Measurements from ENCODE around the gene ANKRD11. TPM values are rescaled to one million over a fixed set of nuclear protein-coding genes. Genes with fewer than 3 reads are reported as not detected.

Gene ANKRD11
- total RNA-seq, 2 experiments from 2014 or later = 157 to 175 TPM

DNA sequence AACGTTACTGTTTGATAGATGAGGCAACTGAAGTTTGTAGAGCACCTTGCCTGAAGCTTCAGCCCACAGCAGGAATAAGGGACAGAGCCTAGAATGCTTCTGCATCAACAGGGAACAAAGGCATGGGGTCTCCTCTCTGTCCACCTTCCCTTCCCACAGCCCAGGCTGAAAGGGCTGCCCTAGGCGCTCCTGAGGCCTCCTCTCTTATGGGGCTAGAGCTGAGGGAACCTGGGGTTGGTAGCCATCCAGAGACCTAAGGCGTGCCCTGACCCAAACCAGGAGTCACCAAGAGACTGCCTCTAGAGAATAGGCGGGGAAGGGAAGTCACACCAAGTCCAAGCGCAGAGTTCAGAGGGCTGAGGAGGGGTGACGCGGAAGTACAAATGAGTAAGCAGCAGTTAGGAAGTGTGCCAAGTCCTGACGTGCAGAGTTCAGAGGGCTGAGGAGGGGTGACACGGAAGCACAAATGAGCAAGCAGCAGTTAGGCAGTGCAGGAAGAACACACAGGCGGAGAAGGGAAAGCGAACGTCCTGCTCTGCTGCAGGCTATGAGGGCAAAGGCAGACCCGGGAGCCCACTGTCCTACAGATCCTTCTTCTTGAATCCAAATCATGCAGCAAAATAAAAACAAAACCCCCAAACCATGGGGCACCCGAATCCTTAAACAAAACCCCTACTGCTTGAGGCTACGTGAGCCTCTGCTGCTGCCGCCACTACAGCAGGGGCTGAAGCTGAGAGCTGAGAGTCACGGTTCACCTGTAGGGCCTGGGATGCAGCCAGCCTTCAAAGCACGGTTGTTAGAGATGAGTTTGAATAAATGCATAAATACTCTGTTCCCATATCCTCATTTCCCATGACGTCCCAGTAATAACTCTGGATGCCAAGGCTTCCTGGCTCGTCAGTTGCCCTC, 15.1 kb upstream of the ANKRD11 start:
- ChIA-PET POLR2A (interaction anchor here (0.9 to 2.8 kb wide), 3 partner anchors 11 to 185 kb away, joined by 5 to 15 read pairs (median 7); no protein-coding TSS in a partner anchor), CTCF (interaction anchor here (0.9 to 2.1 kb wide), 3 partner anchors 10 to 172 kb away, joined by 3 to 8 read pairs (median 3); no protein-coding TSS in a partner anchor)
- Mint-ChIP-seq H3K27ac (peak overlapping the region; percentile 90), H3K27me3 (ENCODE audit: low read depth) (no peaks in the 10 kb centered on the region), H3K4me3 (peak overlapping the region; percentile 65), H3K4me1 (ENCODE audit: low read depth) (peaks cover 32% of the 10 kb centered on the region), H3K9me3 (ENCODE audit: insufficient read depth) (no peaks in the 10 kb centered on the region), H3K36me3 (ENCODE audit: low read depth) (peaks cover 2% of the 10 kb centered on the region)
- ATAC-seq (peak; percentile 61), DNase-seq (peak; percentile 92)

DNA sequence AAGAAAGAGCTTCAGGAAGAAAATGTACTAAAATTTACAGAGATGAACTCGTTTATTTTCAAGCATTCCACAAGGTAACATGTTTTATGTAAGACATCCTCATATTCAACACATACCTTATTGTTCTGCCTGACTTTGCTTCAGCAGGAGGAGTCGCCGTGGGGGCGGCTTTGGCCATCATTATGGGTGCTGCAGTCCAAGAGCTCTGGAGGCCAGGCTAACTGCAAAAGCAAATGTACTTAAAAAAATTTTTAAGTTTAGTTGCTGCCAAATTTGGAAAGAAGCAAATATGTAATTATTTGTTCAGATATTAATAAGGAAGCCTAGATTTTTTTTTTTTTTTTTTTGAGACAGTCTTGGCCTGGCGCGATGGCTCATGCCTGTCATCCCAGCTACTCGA, 13.7 kb upstream of the ANKRD11 start:
- ATAC-seq (no peak), DNase-seq (no peak)
- no peak overlapping the region for H3K4me3 Mint-ChIP-seq
- CTCF ChIA-PET = interaction anchor here (0.7 to 2.1 kb wide), 3 partner anchors 9 to 945 kb away, joined by 3 to 8 read pairs (median 3); no protein-coding TSS in a partner anchor
- H3K4me1 Mint-ChIP-seq (ENCODE audit: low read depth) = peaks cover 28% of the 10 kb centered on the region
- H3K36me3 Mint-ChIP-seq (ENCODE audit: low read depth) = no peaks in the 10 kb centered on the region
- POLR2A ChIA-PET = interaction anchor here (1.1 to 2.8 kb wide), 2 partner anchors 13 to 15 kb away, joined by 3 to 15 read pairs; no protein-coding TSS in a partner anchor
- no peak overlapping the region for H3K27ac Mint-ChIP-seq
- H3K27me3 Mint-ChIP-seq (ENCODE audit: low read depth) = no peaks in the 10 kb centered on the region
- H3K9me3 Mint-ChIP-seq (ENCODE audit: insufficient read depth) = no peaks in the 10 kb centered on the region

DNA sequence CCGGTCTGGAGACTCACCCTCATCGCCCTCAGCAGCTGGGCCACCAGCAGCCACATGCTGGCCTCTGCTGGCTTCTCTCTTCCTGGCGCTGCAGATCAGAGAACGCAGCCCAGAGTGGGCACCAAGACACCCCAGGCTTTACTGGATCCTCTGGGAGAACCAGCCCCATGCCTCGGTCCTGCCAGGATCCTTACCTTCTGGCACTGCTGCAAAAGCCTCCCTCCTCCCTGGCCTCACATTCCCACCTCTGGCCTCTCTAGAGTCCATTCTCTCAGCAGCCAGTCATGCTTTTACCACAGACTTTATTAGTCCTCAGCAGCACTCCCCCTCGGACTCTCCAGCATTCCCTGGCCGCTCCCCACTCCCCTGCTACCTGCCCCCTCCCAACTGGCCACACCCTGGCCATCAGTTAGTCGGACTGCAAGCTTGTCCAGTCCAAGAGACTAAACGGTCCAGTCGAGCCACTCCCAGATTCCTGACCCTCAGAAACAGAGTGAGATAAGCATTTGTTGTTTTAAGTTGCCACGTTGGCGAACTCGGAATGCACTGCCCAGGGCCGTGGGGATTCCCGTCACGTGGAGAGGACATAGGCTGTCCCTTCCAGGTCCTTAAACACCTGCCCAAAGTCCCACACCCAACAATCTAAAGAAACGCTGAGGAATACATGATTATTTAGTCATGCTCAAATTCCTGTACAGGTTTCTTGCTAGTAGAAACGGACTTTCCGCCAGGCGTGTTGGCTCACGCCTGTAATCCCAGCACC, 11.9 kb upstream of the ANKRD11 start:
- ChIA-PET POLR2A (no interaction called here), CTCF (no interaction called here)
- Mint-ChIP-seq H3K36me3 (ENCODE audit: low read depth) (no peaks in the 10 kb centered on the region), H3K27ac (peak overlapping the region; percentile 22), H3K4me1 (ENCODE audit: low read depth) (peaks cover 27% of the 10 kb centered on the region), H3K9me3 (ENCODE audit: insufficient read depth) (no peaks in the 10 kb centered on the region), H3K4me3 (no peak overlapping the region), H3K27me3 (ENCODE audit: low read depth) (no peaks in the 10 kb centered on the region)
- ATAC-seq (no peak), DNase-seq (no peak)

DNA sequence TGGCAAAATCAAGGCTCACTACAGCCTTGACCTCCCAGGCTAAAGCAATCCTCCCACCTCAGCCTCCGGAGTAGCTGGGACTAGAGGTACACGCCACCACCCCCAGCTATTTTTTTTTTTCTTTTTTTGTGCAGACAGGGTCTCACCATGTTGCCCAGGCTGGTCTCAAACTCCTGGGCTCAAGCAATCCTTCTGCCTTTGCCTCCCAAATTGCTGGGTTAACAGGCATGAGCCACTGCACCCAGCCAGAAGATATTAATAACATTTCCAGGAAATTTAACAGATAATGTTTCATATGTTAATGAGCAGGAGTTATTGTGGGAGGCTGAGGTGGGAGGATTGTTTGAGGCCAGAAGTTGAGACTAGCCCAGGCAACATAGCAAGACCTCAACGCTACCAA, 9.4 kb upstream of the ANKRD11 start:
- CTCF ChIA-PET = no interaction called here
- Mint-ChIP-seq H3K27me3 (ENCODE audit: low read depth) (no peaks in the 10 kb centered on the region), H3K36me3 (ENCODE audit: low read depth) (no peaks in the 10 kb centered on the region), H3K9me3 (ENCODE audit: insufficient read depth) (no peaks in the 10 kb centered on the region), H3K4me1 (ENCODE audit: low read depth) (peaks cover 2% of the 10 kb centered on the region), H3K4me3 (no peak overlapping the region), H3K27ac (no peak overlapping the region)
- POLR2A ChIA-PET = no interaction called here
- DNase-seq (no peak), ATAC-seq (no peak)

DNA sequence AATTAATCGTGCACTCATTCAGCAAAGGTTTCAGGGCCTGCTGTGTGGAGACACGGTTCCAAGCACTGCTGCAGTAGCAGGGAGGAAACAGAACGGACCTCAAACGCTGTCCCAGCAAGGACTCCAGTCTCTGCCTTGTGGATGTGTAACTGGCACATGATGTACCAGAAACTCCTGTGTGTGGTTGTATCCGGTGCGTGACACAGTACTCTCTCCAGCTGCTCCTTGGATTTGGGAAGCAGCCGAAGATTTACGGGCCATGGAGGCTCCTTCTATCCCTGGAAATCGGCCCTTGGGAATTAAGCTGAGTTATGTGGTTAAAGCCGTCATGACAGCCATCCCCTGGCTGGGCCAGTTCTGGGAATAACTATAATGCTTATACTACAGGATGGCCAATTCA, 8.5 kb upstream of the ANKRD11 start:
- Mint-ChIP-seq H3K4me1 (ENCODE audit: low read depth) (peaks cover 4% of the 10 kb centered on the region), H3K4me3 (no peak overlapping the region), H3K36me3 (ENCODE audit: low read depth) (no peaks in the 10 kb centered on the region), H3K9me3 (ENCODE audit: insufficient read depth) (no peaks in the 10 kb centered on the region), H3K27me3 (ENCODE audit: low read depth) (no peaks in the 10 kb centered on the region), H3K27ac (no peak overlapping the region)
- CTCF ChIA-PET = no interaction called here
- DNase-seq = no peak
- POLR2A ChIA-PET = no interaction called here
- no peak for ATAC-seq

DNA sequence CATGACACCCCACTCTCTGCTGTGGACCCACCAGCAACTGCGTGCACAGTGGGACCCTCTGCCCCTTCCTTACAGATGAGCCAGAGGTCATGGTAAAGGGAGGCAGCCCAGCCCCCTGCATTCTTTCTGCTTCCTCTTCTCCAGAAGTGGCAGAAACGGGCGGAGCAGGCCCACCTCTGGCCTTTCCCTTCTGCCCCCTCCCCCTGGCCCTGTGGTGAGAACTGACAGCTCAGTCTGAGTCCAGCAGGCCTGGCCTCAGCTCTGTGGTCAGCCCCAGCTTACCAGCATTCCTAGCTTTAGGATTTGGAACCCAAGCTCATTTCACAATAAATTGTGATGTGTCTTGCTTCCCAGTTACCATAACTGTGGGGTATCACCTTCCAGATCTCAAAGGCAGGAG, 4.8 kb upstream of the ANKRD11 start:
- ChIA-PET CTCF (interaction anchor here (1.1 to 2.7 kb wide), 3 partner anchors 9 to 201 kb away, joined by 3 to 8 read pairs (median 4); partner anchors contain the start of gene SPG7), POLR2A (interaction anchor here (1.1 to 1.2 kb wide), 2 partner anchors 10 to 135 kb away, joined by 5 to 7 read pairs; no protein-coding TSS in a partner anchor)
- Mint-ChIP-seq H3K4me1 (ENCODE audit: low read depth) (peaks cover 23% of the 10 kb centered on the region), H3K36me3 (ENCODE audit: low read depth) (no peaks in the 10 kb centered on the region), H3K27me3 (ENCODE audit: low read depth) (no peaks in the 10 kb centered on the region), H3K27ac (no peak overlapping the region), H3K9me3 (ENCODE audit: insufficient read depth) (no peaks in the 10 kb centered on the region), H3K4me3 (no peak overlapping the region)
- DNase-seq (no peak), ATAC-seq (no peak)

DNA sequence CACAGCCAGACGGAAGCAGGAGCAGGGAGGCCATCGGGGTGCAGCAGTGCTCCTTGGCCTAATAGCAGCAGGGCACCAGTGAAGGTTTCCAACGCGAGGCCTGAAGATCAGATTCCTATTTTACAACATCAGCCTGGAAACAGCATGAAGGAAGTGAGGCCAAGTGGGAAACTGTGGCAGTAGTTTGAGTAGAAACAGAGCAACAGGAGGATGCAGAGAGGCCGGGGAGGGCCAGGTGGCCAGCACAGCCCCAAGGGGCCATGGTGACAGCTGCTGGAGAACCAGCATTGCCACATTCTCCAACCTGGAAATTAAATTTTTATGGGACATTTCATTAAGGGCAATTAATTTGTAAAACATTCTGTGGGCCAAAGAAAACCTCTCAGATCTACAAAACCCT, 3.4 kb upstream of the ANKRD11 start:
- peaks cover 26% of the 10 kb centered on the region for H3K4me1 Mint-ChIP-seq (ENCODE audit: low read depth)
- H3K36me3 Mint-ChIP-seq (ENCODE audit: low read depth) = no peaks in the 10 kb centered on the region
- DNase-seq = no peak
- no peak for ATAC-seq
- H3K9me3 Mint-ChIP-seq (ENCODE audit: insufficient read depth) = no peaks in the 10 kb centered on the region
- no peak overlapping the region for H3K4me3 Mint-ChIP-seq
- no peaks in the 10 kb centered on the region for H3K27me3 Mint-ChIP-seq (ENCODE audit: low read depth)
- ChIA-PET POLR2A (interaction anchor here (1.0 kb wide), 1 partner anchor 136 kb away, joined by 3 read pairs; no protein-coding TSS in a partner anchor), CTCF (interaction anchor here (1.4 kb wide), 1 partner anchor 200 kb away, joined by 3 read pairs; no protein-coding TSS in a partner anchor)
- no peak overlapping the region for H3K27ac Mint-ChIP-seq

DNA sequence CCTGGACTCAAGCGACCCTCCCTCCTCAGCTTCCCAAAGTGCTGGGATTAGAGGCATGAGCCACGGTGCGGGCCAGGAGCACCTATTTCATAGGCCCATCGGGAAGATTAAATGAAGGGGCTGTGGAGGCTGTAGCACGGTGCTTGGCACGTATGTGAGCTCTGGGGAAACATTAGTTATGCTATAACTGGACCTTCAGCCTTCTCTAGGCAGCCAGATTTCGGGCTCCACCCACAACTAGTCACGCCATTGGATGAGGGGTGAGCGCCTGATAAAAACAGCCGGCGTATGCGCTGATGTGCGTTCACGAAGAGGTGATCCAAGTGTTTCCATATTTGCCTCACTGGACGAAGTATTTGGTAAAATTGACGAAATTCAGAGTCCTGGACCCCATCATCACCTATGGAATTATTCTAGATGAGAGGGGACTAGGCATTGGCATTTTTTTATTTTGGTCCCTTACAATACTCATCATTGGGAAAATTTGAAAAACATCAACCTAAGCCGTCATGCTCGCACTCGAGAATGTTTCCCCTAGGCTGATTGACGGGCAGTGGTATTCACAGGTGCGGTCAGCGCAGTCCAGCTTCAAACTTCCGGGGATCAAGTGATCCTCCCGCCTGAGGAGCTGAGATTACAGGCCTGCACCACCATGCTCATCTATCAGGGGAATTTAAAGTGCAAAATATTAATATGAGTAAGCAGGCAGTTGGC, 1.8 kb upstream of the ANKRD11 start:
- no peaks in the 10 kb centered on the region for H3K27me3 Mint-ChIP-seq (ENCODE audit: low read depth)

DNA sequence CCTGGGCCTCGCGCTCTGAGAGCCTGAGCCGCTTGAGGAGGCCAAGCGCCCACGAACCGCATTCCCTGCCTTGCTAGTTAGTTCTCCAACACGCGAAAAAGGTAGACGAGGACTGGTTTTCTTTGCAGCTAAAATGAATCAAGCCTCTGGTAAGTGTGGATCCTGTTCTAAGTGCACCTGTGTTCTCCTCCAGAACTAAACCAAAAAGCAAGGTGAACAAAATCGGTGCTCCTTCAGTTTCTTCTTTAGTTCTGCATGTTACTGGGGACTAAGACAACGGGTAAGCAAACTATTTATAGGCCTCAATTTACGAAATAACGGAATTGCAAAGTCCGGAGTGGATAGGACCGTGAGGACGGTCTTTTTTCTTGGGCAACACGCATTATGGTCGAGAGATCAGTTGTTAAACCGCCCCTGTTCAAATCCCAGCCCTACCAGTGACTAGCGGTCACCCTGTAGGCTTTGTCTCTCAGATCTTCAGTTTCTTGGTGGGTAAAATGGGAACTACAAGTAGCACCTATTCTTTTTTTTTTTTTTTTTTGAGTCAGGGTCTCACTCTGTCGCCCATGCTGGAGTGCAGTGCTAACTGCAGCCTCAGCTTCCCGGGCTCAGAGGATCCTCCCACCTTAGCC, 993 bp upstream of the ANKRD11 start:
- Mint-ChIP-seq H3K4me3 (peak overlapping the region; percentile 89), H3K4me1 (ENCODE audit: low read depth) (peaks cover 46% of the 10 kb centered on the region), H3K27me3 (ENCODE audit: low read depth) (no peaks in the 10 kb centered on the region), H3K36me3 (ENCODE audit: low read depth) (peaks cover 12% of the 10 kb centered on the region), H3K9me3 (ENCODE audit: insufficient read depth) (no peaks in the 10 kb centered on the region), H3K27ac (peak overlapping the region; percentile 86)
- ChIA-PET POLR2A (interaction anchor here (0.8 to 2.8 kb wide), 4 partner anchors 13 to 67 kb away, joined by 3 to 7 read pairs (median 4); no protein-coding TSS in a partner anchor), CTCF (interaction anchor here (1.2 kb wide), 1 partner anchor 17 kb away, joined by 4 read pairs; the partner anchor contains the start of gene SPG7)
- ATAC-seq (no peak), DNase-seq (no peak)

More for the DNA sequence above, 1.8 kb upstream of the ANKRD11 start:
- peak overlapping the region; percentile 89 for H3K4me3 Mint-ChIP-seq
- H3K36me3 Mint-ChIP-seq (ENCODE audit: low read depth) = peaks cover 6% of the 10 kb centered on the region
- no peaks in the 10 kb centered on the region for H3K9me3 Mint-ChIP-seq (ENCODE audit: insufficient read depth)
- DNase-seq = no peak
- ChIA-PET CTCF (no interaction called here), POLR2A (no interaction called here)
- ATAC-seq = no peak
- peaks cover 40% of the 10 kb centered on the region for H3K4me1 Mint-ChIP-seq (ENCODE audit: low read depth)
- H3K27ac Mint-ChIP-seq = peak overlapping the region; percentile 86

DNA sequence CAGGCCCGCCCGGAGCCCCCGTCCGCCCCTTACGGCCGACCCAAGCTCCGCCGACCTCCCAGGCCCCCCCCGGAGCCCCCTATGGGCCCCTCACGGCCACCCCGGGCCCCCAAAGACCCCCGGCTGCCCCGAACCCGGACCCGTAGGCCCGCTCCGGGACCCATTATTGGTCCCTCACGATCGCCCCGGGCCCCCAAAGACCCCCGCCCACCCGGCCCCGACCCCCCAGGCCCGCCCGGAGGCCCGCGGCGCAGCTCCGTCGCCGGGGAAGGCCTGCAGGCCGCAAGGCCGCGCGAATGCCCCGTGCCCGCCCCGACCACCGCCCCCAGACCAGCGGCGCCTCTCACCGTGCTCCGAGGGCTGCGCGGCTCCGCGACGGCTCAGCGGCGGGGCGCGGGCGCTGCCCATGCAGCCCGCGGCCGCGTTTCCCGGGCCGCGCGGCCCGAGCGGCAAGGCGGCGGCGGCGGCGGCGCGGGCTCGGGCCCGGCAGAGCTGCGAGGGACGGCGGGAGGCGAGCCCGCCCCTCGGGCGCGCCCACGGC, 393 bp downstream of the ANKRD11 start:
- no peak overlapping the region for H3K4me3 Mint-ChIP-seq
- H3K27ac Mint-ChIP-seq = no peak overlapping the region
- no peaks in the 10 kb centered on the region for H3K27me3 Mint-ChIP-seq (ENCODE audit: low read depth)
- H3K36me3 Mint-ChIP-seq (ENCODE audit: low read depth) = peaks cover 21% of the 10 kb centered on the region
- POLR2A ChIA-PET = interaction anchor here (1.3 to 2.8 kb wide), 7 partner anchors 15 to 139 kb away, joined by 4 to 25 read pairs (median 7); partner anchors contain the start of gene SPG7
- no peaks in the 10 kb centered on the region for H3K9me3 Mint-ChIP-seq (ENCODE audit: insufficient read depth)
- ATAC-seq = no peak
- CTCF ChIA-PET = interaction anchor here (1.2 to 1.5 kb wide), 3 partner anchors 19 to 155 kb away, joined by 3 to 4 read pairs (median 4); partner anchors contain the start of gene SPG7
- H3K4me1 Mint-ChIP-seq (ENCODE audit: low read depth) = peaks cover 60% of the 10 kb centered on the region
- DNase-seq = no peak

Data from activated CD8-positive, alpha-beta T cell treated with anti-CD3 and anti-CD28 coated beads, Interleukin-2, amount 10 ng/mL, durations not matched to agents 7 days and 5 days (primary cell).